ENCODE measurements around the gene RAB7B. TPM values are rescaled to one million over a fixed set of nuclear protein-coding genes. Genes with fewer than 3 reads are reported as not detected.

Gene RAB7B
- total RNA-seq, 2 donors from 2014 or later, result 0.57 to 1.2 TPM

- no peaks in the 10 kb centered on the region for H3K4me1 ChIP-seq
- intact Hi-C loops (cut with DNase I), result loop anchor here (2.0 to 10.0 kb wide), 3 partner anchors 57 to 311 kb away; no protein-coding TSS in a partner anchor
- H3K9me3 ChIP-seq, result no peaks in the 10 kb centered on the region
- no peaks in the 10 kb centered on the region for H3K36me3 ChIP-seq
- no peak overlapping the region for H3K27ac ChIP-seq
- H3K9ac ChIP-seq (ENCODE audit: low read depth in 2 of 2, low read length in 2 of 2), result no peak overlapping the region
- H3K27me3 ChIP-seq, result no peaks in the 10 kb centered on the region
- DNase-seq, result no peak
- TF ChIP-seq CTCF (IDR thresholded peaks at IDR 0.05), result no peak
- H3K4me3 ChIP-seq, result no peak overlapping the region
These were observed 27.2 kb downstream of the RAB7B start for GRCh38 chr1:205976036-205976435.

GRCh38 chr1:205975387-205975998 is 27.7 kb downstream of the RAB7B start:
- no peak for TF ChIP-seq CTCF (IDR thresholded peaks at IDR 0.05)
- Histone ChIP-seq H3K27me3 (no peaks in the 10 kb centered on the region), H3K4me3 (no peak overlapping the region), H3K27ac (no peak overlapping the region), H3K9me3 (no peaks in the 10 kb centered on the region), H3K4me1 (no peaks in the 10 kb centered on the region), H3K36me3 (no peaks in the 10 kb centered on the region), H3K9ac (ENCODE audit: low read depth in 2 of 2, low read length in 2 of 2) (no peak overlapping the region)
- no peak for DNase-seq
- intact Hi-C loops (cut with DNase I), result loop anchor here (10.0 kb wide), 1 partner anchor 311 kb away; no protein-coding TSS in a partner anchor

- H3K9ac ChIP-seq (ENCODE audit: low read depth in 2 of 2, low read length in 2 of 2), result no peak overlapping the region
- no peak for TF ChIP-seq CTCF (IDR thresholded peaks at IDR 0.05)
- no peaks in the 10 kb centered on the region for H3K4me1 ChIP-seq
- H3K27me3 ChIP-seq, result no peaks in the 10 kb centered on the region
- no peaks in the 10 kb centered on the region for H3K9me3 ChIP-seq
- H3K27ac ChIP-seq, result no peak overlapping the region
- H3K36me3 ChIP-seq, result no peaks in the 10 kb centered on the region
- DNase-seq, result no peak
- intact Hi-C loops (cut with DNase I), result loop anchor here (10.0 kb wide), 1 partner anchor 310 kb away; no protein-coding TSS in a partner anchor
- no peak overlapping the region for H3K4me3 ChIP-seq
These were observed 28.5 kb downstream of the RAB7B start for GRCh38 chr1:205974712-205975111.

- intact Hi-C loops (cut with DNase I), result loop anchor here (10.0 kb wide), 1 partner anchor 309 kb away; no protein-coding TSS in a partner anchor
- no peak for DNase-seq
- Histone ChIP-seq H3K27me3 (no peaks in the 10 kb centered on the region), H3K9me3 (no peaks in the 10 kb centered on the region), H3K4me3 (no peak overlapping the region), H3K9ac (ENCODE audit: low read depth in 2 of 2, low read length in 2 of 2) (no peak overlapping the region), H3K36me3 (no peaks in the 10 kb centered on the region), H3K27ac (no peak overlapping the region), H3K4me1 (no peaks in the 10 kb centered on the region)
- TF ChIP-seq CTCF (IDR thresholded peaks at IDR 0.05), result no peak
These were observed 29.6 kb downstream of the RAB7B start for GRCh38 chr1:205973377-205974232.

- no peak overlapping the region for H3K27ac ChIP-seq
- no peak for DNase-seq
- H3K4me3 ChIP-seq, result no peak overlapping the region
- no peaks in the 10 kb centered on the region for H3K9me3 ChIP-seq
- H3K36me3 ChIP-seq, result no peaks in the 10 kb centered on the region
- H3K4me1 ChIP-seq, result no peaks in the 10 kb centered on the region
- intact Hi-C loops (cut with DNase I), result loop anchor here (10.0 kb wide), 1 partner anchor 308 kb away; no protein-coding TSS in a partner anchor
- no peak for TF ChIP-seq CTCF (IDR thresholded peaks at IDR 0.05)
- no peak overlapping the region for H3K9ac ChIP-seq (ENCODE audit: low read depth in 2 of 2, low read length in 2 of 2)
- H3K27me3 ChIP-seq, result no peaks in the 10 kb centered on the region
These were observed 30.6 kb downstream of the RAB7B start for GRCh38 chr1:205972491-205973168.

Measured in colonic mucosa (tissue), 4 donors.